CD4-positive, alpha-beta memory T cell (primary cell): ENCODE data around the gene CYRIA. TPM values are rescaled to one million over a fixed set of nuclear protein-coding genes. Genes with fewer than 3 reads are reported as not detected.

ENCODE experiments used
- CTCF ChIA-PET: fragments of 350-600 bp; sonication (Branson Sonifier 250); formaldehyde crosslinking; loops from one replicate; lab custom pipeline; 2021; ENCODE audit warnings: inconsistent platforms; ENCODE audit not compliant: partially characterized antibody; lab: Charles Lee
- POLR2A ChIA-PET: fragments of 350-600 bp; sonication (Branson Sonifier 250); formaldehyde crosslinking; loops from one replicate; lab custom pipeline; 2021; ENCODE audit not compliant: partially characterized antibody; lab: Charles Lee
- DNase-seq, 5 donors: peaks; one replicate each; pipeline versions ENCODE4 v3.0.0 to v3.0.0-alpha.2; 2020 to 2022; ENCODE audit warnings: mixed read lengths in 1 of 5
- H3K27ac ChIP-seq: one replicate; pipeline ENCODE4 v1.7.0; 2013; ENCODE audit warnings: low read depth, low read length
- H3K27me3 ChIP-seq: 2 replicates; pipeline ENCODE4 v1.7.0; 2013; ENCODE audit warnings: mild to moderate bottlenecking, low read length, moderate library complexity; ENCODE audit not compliant: insufficient read depth
- H3K36me3 ChIP-seq: 2 replicates; pipeline ENCODE4 v1.7.0; 2013; ENCODE audit warnings: mild to moderate bottlenecking, low read length, moderate library complexity; ENCODE audit not compliant: insufficient read depth
- H3K4me1 ChIP-seq: 2 replicates; pipeline ENCODE4 v1.7.0; 2013; ENCODE audit warnings: mild to moderate bottlenecking, low read length, moderate library complexity; ENCODE audit not compliant: insufficient read depth
- H3K4me3 ChIP-seq, 2 donors: one replicate each; pipeline ENCODE4 v1.7.0; 2013; ENCODE audit warnings: low read length in 2 of 2, mild to moderate bottlenecking in 1 of 2
- H3K9me3 ChIP-seq, 2 donors: one replicate each; pipeline ENCODE4 v1.7.0; 2013; ENCODE audit warnings: low read length in 2 of 2, control low read depth in 1 of 2; ENCODE audit not compliant: control insufficient read depth in 1 of 2
- H3K27ac Mint-ChIP-seq, 7 donors: one replicate each; pipeline ENCODE4 v1.8.0; 2020 to 2021; ENCODE audit warnings: mixed read lengths in 7 of 7, mild to moderate bottlenecking in 6 of 7, inconsistent platforms in 3 of 7, moderate library complexity in 3 of 7
- H3K27me3 Mint-ChIP-seq, 2 donors: one replicate each; pipeline ENCODE4 v1.8.0; 2020 to 2021; ENCODE audit warnings: mixed read lengths in 2 of 2
- H3K36me3 Mint-ChIP-seq, 2 donors: one replicate each; pipeline ENCODE4 v1.8.0; 2020 to 2021; ENCODE audit warnings: mixed read lengths in 2 of 2, inconsistent platforms in 1 of 2, mild to moderate bottlenecking in 1 of 2
- H3K4me1 Mint-ChIP-seq, 4 donors: one replicate each; pipeline ENCODE4 v1.8.0; 2020 to 2021; ENCODE audit warnings: mixed read lengths in 4 of 4, mild to moderate bottlenecking in 1 of 4
- H3K4me3 Mint-ChIP-seq, 8 donors: one replicate each; pipeline ENCODE4 v1.8.0; 2020 to 2021; ENCODE audit warnings: mixed read lengths in 8 of 8, mild to moderate bottlenecking in 7 of 8, moderate library complexity in 6 of 8, inconsistent platforms in 3 of 8
- H3K9me3 Mint-ChIP-seq, 8 donors: one replicate each; pipeline ENCODE4 v1.8.0; 2020 to 2021; ENCODE audit warnings: mixed read lengths in 8 of 8, mild to moderate bottlenecking in 5 of 8, inconsistent platforms in 3 of 8, moderate library complexity in 1 of 8
- intact Hi-C: fragments of 100-400 bp; cut with micrococcal nuclease; formaldehyde crosslinking; loops from one replicate; pipeline ENCODE4 v1.15.1; 2023
- polyA plus RNA-seq, 2 donors: library from polyadenylated mRNA; unstranded; fragments of 300-500 nt; fragmentation: Illumina TruSeq; gene quantifications; one replicate each; pipeline ENCODE4 v1.2.3, GENCODE V29; 2021
- total RNA-seq, 2 experiments: library from RNA; stranded (reverse); gene quantifications; one replicate each; pipeline ENCODE4 v1.2.3, GENCODE V29; 2021

CYRIA gene
- total and polyA plus RNA-seq, 4 experiments from 2014 or later: 0.11 to 0.32 (median 0.18) TPM; not detected in 1

GRCh38 chr2:16691261-16691660 lies 25.6 kb upstream of the CYRIA start:
- intact Hi-C loops: no loop called here
- Histone ChIP-seq H3K36me3 (no peaks in the 10 kb centered on the region), H3K4me1 (no peaks in the 10 kb centered on the region), H3K4me3 (no peak overlapping the region), H3K9me3 (no peaks in the 10 kb centered on the region), H3K27me3 (no peaks in the 10 kb centered on the region), H3K27ac (no peak overlapping the region)
- ChIA-PET POLR2A (no interaction called here), CTCF (no interaction called here)
- Mint-ChIP-seq H3K27ac (no peak overlapping the region), H3K9me3 (peaks cover 0 to 4% (median 0%) of the 10 kb centered on the region in 8 donors), H3K4me1 (no peaks in the 10 kb centered on the region), H3K27me3 (peaks cover 4 to 5% of the 10 kb centered on the region in 2 donors), H3K4me3 (no peak overlapping the region), H3K36me3 (no peaks in the 10 kb centered on the region)
- no peak for DNase-seq

GRCh38 chr2:16687955-16688354 lies 22.3 kb upstream of the CYRIA start:
- intact Hi-C loops: no loop called here
- ChIA-PET CTCF (no interaction called here), POLR2A (no interaction called here)
- no peaks in the 10 kb centered on the region for H3K27me3 ChIP-seq
- no peak overlapping the region for H3K4me3 ChIP-seq
- no peaks in the 10 kb centered on the region for H3K9me3 ChIP-seq
- H3K9me3 Mint-ChIP-seq: peaks cover 0 to 4% (median under 1%) of the 10 kb centered on the region in 8 donors
- no peaks in the 10 kb centered on the region for H3K36me3 ChIP-seq
- no peak overlapping the region for H3K4me3 Mint-ChIP-seq
- H3K36me3 Mint-ChIP-seq: no peaks in the 10 kb centered on the region
- H3K27ac Mint-ChIP-seq: no peak overlapping the region
- H3K4me1 ChIP-seq: no peaks in the 10 kb centered on the region
- no peak overlapping the region for H3K27ac ChIP-seq
- H3K4me1 Mint-ChIP-seq: no peaks in the 10 kb centered on the region
- peaks cover 2 to 11% of the 10 kb centered on the region in 2 donors for H3K27me3 Mint-ChIP-seq
- no peak for DNase-seq

- peaks cover 2 to 11% of the 10 kb centered on the region in 2 donors for H3K27me3 Mint-ChIP-seq
- no peak overlapping the region for H3K4me3 Mint-ChIP-seq
- intact Hi-C loops: no loop called here
- no peaks in the 10 kb centered on the region for H3K27me3 ChIP-seq
- no peaks in the 10 kb centered on the region for H3K4me1 ChIP-seq
- CTCF ChIA-PET: no interaction called here
- no peak overlapping the region for H3K27ac Mint-ChIP-seq
- H3K36me3 ChIP-seq: no peaks in the 10 kb centered on the region
- no peaks in the 10 kb centered on the region for H3K9me3 ChIP-seq
- no peak for DNase-seq
- H3K36me3 Mint-ChIP-seq: no peaks in the 10 kb centered on the region
- no peaks in the 10 kb centered on the region for H3K4me1 Mint-ChIP-seq
- POLR2A ChIA-PET: no interaction called here
- peaks cover 0 to 6% (median 2%) of the 10 kb centered on the region in 8 donors for H3K9me3 Mint-ChIP-seq
- no peak overlapping the region for H3K27ac ChIP-seq
- no peak overlapping the region for H3K4me3 ChIP-seq
These were observed 21.6 kb upstream of the CYRIA start for GRCh38 chr2:16687222-16687621.

- no peak for DNase-seq
- Histone ChIP-seq H3K4me1 (no peaks in the 10 kb centered on the region), H3K9me3 (no peaks in the 10 kb centered on the region), H3K36me3 (no peaks in the 10 kb centered on the region), H3K4me3 (no peak overlapping the region), H3K27me3 (no peaks in the 10 kb centered on the region), H3K27ac (no peak overlapping the region)
- no peak overlapping the region for H3K27ac Mint-ChIP-seq
- H3K36me3 Mint-ChIP-seq: no peaks in the 10 kb centered on the region
- CTCF ChIA-PET: no interaction called here
- H3K27me3 Mint-ChIP-seq: peaks cover 2 to 11% of the 10 kb centered on the region in 2 donors
- intact Hi-C loops: no loop called here
- POLR2A ChIA-PET: no interaction called here
- no peaks in the 10 kb centered on the region for H3K4me1 Mint-ChIP-seq
- H3K9me3 Mint-ChIP-seq: peaks cover 0 to 7% (median 2%) of the 10 kb centered on the region in 8 donors
- H3K4me3 Mint-ChIP-seq: no peak overlapping the region
These were observed 21.0 kb upstream of the CYRIA start for GRCh38 chr2:16686641-16687040.

GRCh38 chr2:16685340-16685715 lies 19.7 kb upstream of the CYRIA start:
- H3K9me3 ChIP-seq: no peaks in the 10 kb centered on the region
- H3K27ac ChIP-seq: no peak overlapping the region
- CTCF ChIA-PET: no interaction called here
- no peaks in the 10 kb centered on the region for H3K4me1 ChIP-seq
- Mint-ChIP-seq H3K27ac (no peak overlapping the region), H3K36me3 (no peaks in the 10 kb centered on the region), H3K27me3 (peaks cover 2 to 11% of the 10 kb centered on the region in 2 donors), H3K4me3 (no peak overlapping the region), H3K9me3 (peaks cover 0 to 10% (median 3%) of the 10 kb centered on the region in 8 donors), H3K4me1 (no peaks in the 10 kb centered on the region)
- no peak overlapping the region for H3K4me3 ChIP-seq
- intact Hi-C loops: no loop called here
- no peaks in the 10 kb centered on the region for H3K27me3 ChIP-seq
- no peak for DNase-seq
- no peaks in the 10 kb centered on the region for H3K36me3 ChIP-seq
- POLR2A ChIA-PET: no interaction called here

- Mint-ChIP-seq H3K4me1 (no peaks in the 10 kb centered on the region), H3K4me3 (no peak overlapping the region), H3K9me3 (peaks cover 0 to 10% (median 3%) of the 10 kb centered on the region in 8 donors), H3K27me3 (peaks cover 2 to 11% of the 10 kb centered on the region in 2 donors), H3K36me3 (no peaks in the 10 kb centered on the region), H3K27ac (no peak overlapping the region)
- no peaks in the 10 kb centered on the region for H3K4me1 ChIP-seq
- H3K36me3 ChIP-seq: no peaks in the 10 kb centered on the region
- DNase-seq: no peak
- no peaks in the 10 kb centered on the region for H3K27me3 ChIP-seq
- ChIA-PET CTCF (interaction anchor here (0.6 kb wide), 1 partner anchor 76 kb away, joined by 3 read pairs; no protein-coding TSS in a partner anchor), POLR2A (no interaction called here)
- intact Hi-C loops: no loop called here
- no peak overlapping the region for H3K27ac ChIP-seq
- no peak overlapping the region for H3K4me3 ChIP-seq
- no peaks in the 10 kb centered on the region for H3K9me3 ChIP-seq
These were observed 19.2 kb upstream of the CYRIA start for GRCh38 chr2:16684676-16685339.

GRCh38 chr2:16683576-16683975 lies 17.9 kb upstream of the CYRIA start:
- ChIA-PET POLR2A (no interaction called here), CTCF (no interaction called here)
- Mint-ChIP-seq H3K27ac (no peak overlapping the region), H3K9me3 (peaks cover 0 to 19% (median 7%) of the 10 kb centered on the region in 8 donors), H3K27me3 (peaks cover 2 to 11% of the 10 kb centered on the region in 2 donors), H3K4me1 (no peaks in the 10 kb centered on the region), H3K36me3 (no peaks in the 10 kb centered on the region), H3K4me3 (no peak overlapping the region)
- Histone ChIP-seq H3K36me3 (no peaks in the 10 kb centered on the region), H3K27me3 (no peaks in the 10 kb centered on the region), H3K4me3 (no peak overlapping the region), H3K9me3 (no peaks in the 10 kb centered on the region), H3K27ac (no peak overlapping the region), H3K4me1 (no peaks in the 10 kb centered on the region)
- DNase-seq: no peak
- intact Hi-C loops: no loop called here
